ENCODE results near the gene MAP1LC3B.

- TF ChIP-seq CTCF (IDR thresholded peaks at IDR 0.05) (no peak), POLR2A (IDR thresholded peaks at IDR 0.05) (no peak), POLR2AphosphoS5 (IDR thresholded peaks at IDR 0.05) (no peak)
These were observed 56.7 kb downstream of the MAP1LC3B start for GRCh38 chr16:87448866-87449265.
